ENCODE measurements around the gene ASB4.

GRCh38 chr7:95478272-95479037 lies 7.3 kb upstream of the ASB4 start:
- TF ChIP-seq CTCF (conservative IDR thresholded peaks at IDR 0.05), result peak; percentile 47
- no peak for TF ChIP-seq ZFX (IDR thresholded peaks at IDR 0.05)

Measured in C4-2B (cell line).